A673 (cell line): ENCODE measurements around the gene RNF145.

ENCODE experiments used
- CTCF ChIP-seq: fragments of 300-800, 200-600 bp; sonication (generic); conservative IDR thresholded peaks from 2 replicates; pipeline ENCODE4 v1.5.1; 2017; ENCODE audit warnings: low read depth, mild to moderate bottlenecking, antibody characterized with exemption, low read length, moderate library complexity, mixed read lengths
- EZH2 ChIP-seq: fragments of 200-600 bp; sonication (generic); IDR thresholded peaks from 2 replicates; pipeline ENCODE4 v1.6.1; 2017; ENCODE audit warnings: borderline replicate concordance, low read depth, mild to moderate bottlenecking, mixed read lengths, antibody characterized with exemption, low read length; ENCODE audit not compliant: poor library complexity, severe bottlenecking

DNA sequence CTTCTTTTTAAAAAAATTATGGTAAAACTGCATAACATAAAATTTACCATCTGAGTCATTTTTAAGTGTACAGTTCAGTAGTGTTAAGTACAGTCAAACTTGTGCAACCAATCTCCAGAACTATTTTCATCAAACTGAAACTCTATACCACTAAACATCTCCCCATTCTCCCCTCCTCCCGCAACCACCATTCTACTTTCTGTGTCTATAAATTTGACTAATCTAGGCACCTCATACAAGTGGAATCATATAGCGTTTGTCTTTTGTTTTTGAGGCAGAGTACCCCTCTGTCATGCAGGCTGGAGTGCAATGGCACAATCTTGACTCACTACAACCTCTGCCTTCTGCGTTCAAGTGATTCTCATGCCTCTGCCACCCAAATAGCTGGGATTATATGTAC is 85.7 kb downstream of the RNF145 start:
- TF ChIP-seq CTCF: no peak
- TF ChIP-seq EZH2: no peak
